ENCODE measurements around the gene CAP1. TPM values are rescaled to one million over a fixed set of nuclear protein-coding genes. Genes with fewer than 3 reads are reported as not detected.

Gene CAP1
- total RNA-seq, 1 experiment from 2014 or later: 255 TPM

GRCh38 chr1:40105028-40105427 is 64.5 kb downstream of the CAP1 start:
- H3K79me1 ChIP-seq (ENCODE audit: insufficient read depth, low read depth, low read length, poor library complexity, severe bottlenecking): no peaks in the 10 kb centered on the region
- H3K9me3 Mint-ChIP-seq: peaks cover 0 to 3% of the 10 kb centered on the region in 2 experiments; a peak in 3 of 5 replicates
- no peak overlapping the region for H2AFZ ChIP-seq (ENCODE audit: low read length)
- no peaks in the 10 kb centered on the region for H3K79me2 ChIP-seq (ENCODE audit: insufficient read depth, low read length)
- no peaks in the 10 kb centered on the region for H3K27me3 ChIP-seq (ENCODE audit: insufficient read depth, low read length)
- H3T11ph ChIP-seq (ENCODE audit: low read length): no peak overlapping the region
- H4K8ac ChIP-seq (replicated peaks; ENCODE audit: insufficient read length, low read depth, low read length): no peak overlapping the region
- no peak for DNase-seq
- H2BK120ac ChIP-seq (ENCODE audit: low read depth, low read length, poor library complexity, severe bottlenecking): no peak overlapping the region
- no peak overlapping the region for H3K9ac ChIP-seq (ENCODE audit: extremely low read depth, insufficient read length, low read length)
- no CpG with 5 or more reads among the region's 1 CpG for WGBS (ENCODE audit: extremely low coverage, insufficient read length, low lambda C conversion rate)
- H3K18ac ChIP-seq (ENCODE audit: insufficient read length, low read depth, low read length): no peak overlapping the region
- H2BK20ac ChIP-seq (ENCODE audit: low read depth, low read length, poor library complexity, severe bottlenecking): no peak overlapping the region
- no peak overlapping the region for H4K91ac ChIP-seq (ENCODE audit: insufficient read length, low read depth, low read length)
- no peak overlapping the region for H2AK5ac ChIP-seq (ENCODE audit: insufficient read length, low read length)
- H3K27ac Mint-ChIP-seq: no peak overlapping the region
- no peak overlapping the region for H4K5ac ChIP-seq (ENCODE audit: insufficient read length, low read depth, low read length)
- H3K4me3 Mint-ChIP-seq: no peak overlapping the region
- peaks cover 0 to 3% of the 10 kb centered on the region in 2 experiments; a peak in 1 of 4 replicates for H3K4me1 Mint-ChIP-seq
- H2BK15ac ChIP-seq (ENCODE audit: low read depth, low read length): no peak overlapping the region
- H3K14ac ChIP-seq (ENCODE audit: insufficient read depth, low read length): no peak overlapping the region
- H3K23me2 ChIP-seq (ENCODE audit: insufficient read length, low read depth, low read length, poor library complexity, severe bottlenecking): no peaks in the 10 kb centered on the region
- H4K20me1 ChIP-seq (ENCODE audit: control insufficient read depth, insufficient read depth, insufficient read length): no peaks in the 10 kb centered on the region
- no peak overlapping the region for H2BK5ac ChIP-seq (ENCODE audit: insufficient read length, low read length)
- no peaks in the 10 kb centered on the region for H3K9me3 ChIP-seq (ENCODE audit: control insufficient read depth, low read depth, low read length)
- no peak overlapping the region for H3K4ac ChIP-seq (ENCODE audit: low read depth, low read length)
- TF ChIP-seq CTCF (conservative IDR thresholded peaks at IDR 0.05): no peak
- H3K23ac ChIP-seq (ENCODE audit: insufficient read length, low read depth, low read length): no peak overlapping the region
- no peak overlapping the region for H2BK12ac ChIP-seq (ENCODE audit: insufficient read length, low read depth, low read length)
- H3K36me3 Mint-ChIP-seq (ENCODE audit: insufficient read depth in 1 of 3, low read depth in 3 of 3): no peaks in the 10 kb centered on the region
- H3K4me2 ChIP-seq (ENCODE audit: insufficient read depth, insufficient read length, low read length): no peak overlapping the region
- no peak overlapping the region for H3K56ac ChIP-seq (ENCODE audit: insufficient read length, low read depth, low read length)
- peaks cover 19% of the 10 kb centered on the region for H3K27me3 Mint-ChIP-seq (ENCODE audit: low read depth)
- H3K4me1 ChIP-seq (ENCODE audit: insufficient read depth, low read length): no peaks in the 10 kb centered on the region
- H3K27ac ChIP-seq (ENCODE audit: insufficient read length, low read depth, low read length): no peak overlapping the region
